Pancreas (tissue), 10 donors: Measurements from ENCODE around the gene BMP10. TPM values are rescaled to one million over a fixed set of nuclear protein-coding genes. Genes with fewer than 3 reads are reported as not detected.

Source experiments
- ATAC-seq, 4 donors: fragments of 200-7000 bp; cut with Tn5 transposase; one replicate each; pipeline versions ENCODE4 v1.8.0 to v1.9.1; 2020; ENCODE audit warnings: mild to moderate bottlenecking in 4 of 4, moderate library complexity in 4 of 4
- DNase-seq, 6 donors: peaks; one replicate each; pipeline ENCODE4 v3.0.0-alpha.2; 2020
- FAIRE-seq: peaks from 2 replicates; lab custom pipeline; 2012; peaks lifted over from hg19 to GRCh38; lab: Jason Lieb, UNC
- H3K27ac ChIP-seq, 4 donors: fragments of 200-600 bp; sonication (generic); 1 replicate in 3 of 4; 2 replicates in 1 of 4; pipeline versions ENCODE4 v1.5.0 to v1.8.0; 2020
- H3K27me3 ChIP-seq, 4 donors: fragments of 200-600 bp; one replicate each; pipeline ENCODE4 v1.8.0; 2021
- H3K36me3 ChIP-seq, 3 donors: fragments of 200-600 bp; sonication (generic) in 1 of 3; one replicate each; pipeline versions ENCODE4 v1.5.0 to v1.8.0; 2020 to 2021
- H3K4me1 ChIP-seq, 3 donors: fragments of 200-600 bp; one replicate each; pipeline ENCODE4 v1.8.0; 2021
- H3K4me3 ChIP-seq, 4 donors: fragments of 200-600 bp; sonication (generic) in 2 of 4; one replicate each; pipeline versions ENCODE4 v1.5.0 to v1.8.0; 2020 to 2021
- H3K9me3 ChIP-seq, 4 donors: fragments of 200-600 bp; one replicate each; pipeline ENCODE4 v1.8.0; 2021
- CTCF ChIP-seq, 4 donors: fragments of 200-600 bp; sonication (generic) in 3 of 4; IDR thresholded peaks; one replicate each; pipeline versions ENCODE4 v1.5.0 to v1.8.0; 2021; ENCODE audit warnings: antibody characterized with exemption in 4 of 4
- WGBS, 2 donors: extraction: QIAGEN DNeasy Blood & Tissue Kit; methylation state at CpG; one replicate each; pipeline ENCODE4 v1.1.7; 2013; 5-methylcytosine and 5-hydroxymethylcytosine counted together
- intact Hi-C, 3 donors: fragments of 100-400 bp; cut with DNase I; formaldehyde crosslinking; loops; one replicate each; pipeline versions ENCODE4 v1.11.1 to v1.14.2; 2022
- polyA plus RNA-seq, 2 donors: library from polyadenylated mRNA; stranded (reverse); fragments of 200-250 nt; gene quantifications; one replicate each; pipeline ENCODE4 v1.2.3, GENCODE V29; 2013
- total RNA-seq, 6 donors: library from RNA; stranded (reverse); fragmentation: NEBNext Ultra II Directional in 4 of 6; extraction: Animal tissue kit (Norgen Biotek cat#: 25700) in 4 of 6; gene quantifications; one replicate each; pipeline versions ENCODE4 v1.2.1 to v1.2.4, GENCODE V29; 2021 to 2023
- donor health status: healthy with polysubstance abuse.
- donor health status: DM: no; HTN: no; CAD: no; lungs with moderate emphysema.
- donor health status: DM: no; HTN: no; CAD: no.
- donor health status: control.
- donor health status: control.
- donor health status: Bipolar disorder and iron deficiency.
- donor health status: DM: yes; HTN: yes; CAD: no.
- donor health status: DM: no; HTN: no; CAD: no.
- donor health status: DM: no; HTN: no; CAD: no.
- donor health status: DM: yes; HTN: yes; CAD: no.

The BMP10 gene
- total and polyA plus RNA-seq, 8 donors = not detected

GRCh38 chr2:68839260-68839833 lies 31.9 kb downstream of the BMP10 start:
- FAIRE-seq = no peak
- Histone ChIP-seq H3K4me1 (peaks cover 0 to 4% (median 0%) of the 10 kb centered on the region in 3 donors), H3K4me3 (no peak overlapping the region), H3K36me3 (no peaks in the 10 kb centered on the region), H3K27ac (no peak overlapping the region), H3K27me3 (no peaks in the 10 kb centered on the region), H3K9me3 (no peaks in the 10 kb centered on the region)
- no peak for DNase-seq
- no peak for ATAC-seq
- intact Hi-C loops = no loop called here
- 94% methylated on average over 2 of the region's 2 CpGs for WGBS, 2 donors
- TF ChIP-seq CTCF (IDR thresholded peaks at IDR 0.05) = peak in 2 of 4 donors; percentile 20 to 22

- Histone ChIP-seq H3K9me3 (no peaks in the 10 kb centered on the region), H3K4me3 (no peak overlapping the region), H3K36me3 (no peaks in the 10 kb centered on the region), H3K4me1 (peaks cover 0 to 4% (median 0%) of the 10 kb centered on the region in 3 donors), H3K27me3 (no peaks in the 10 kb centered on the region), H3K27ac (no peak overlapping the region)
- 80 to 87% methylated on average over 10 of the region's 10 CpGs for WGBS, 2 donors
- DNase-seq = no peak
- intact Hi-C loops = no loop called here
- ATAC-seq = no peak
- no peak for TF ChIP-seq CTCF (IDR thresholded peaks at IDR 0.05)
- no peak for FAIRE-seq
Observed at GRCh38 chr2:68838641-68839040, 32.6 kb downstream of the BMP10 start.

- ATAC-seq (no peak), DNase-seq (no peak), FAIRE-seq (no peak)
- Histone ChIP-seq H3K27ac (no peak overlapping the region), H3K9me3 (no peaks in the 10 kb centered on the region), H3K36me3 (no peaks in the 10 kb centered on the region), H3K4me1 (peaks cover 0 to 4% (median 0%) of the 10 kb centered on the region in 3 donors), H3K4me3 (no peak overlapping the region), H3K27me3 (no peaks in the 10 kb centered on the region)
- 70 to 73% methylated on average over 3 of the region's 3 CpGs for WGBS, 2 donors
- no peak for TF ChIP-seq CTCF (IDR thresholded peaks at IDR 0.05)
- intact Hi-C loops = no loop called here
Observed at GRCh38 chr2:68837861-68838341, 33.3 kb downstream of the BMP10 start.

GRCh38 chr2:68837164-68837860 lies 33.9 kb downstream of the BMP10 start:
- ATAC-seq (peak; percentile 60 to 78 (median 66)), DNase-seq (peak; percentile 33 to 83 (median 56)), FAIRE-seq (no peak)
- Histone ChIP-seq H3K9me3 (no peaks in the 10 kb centered on the region), H3K27ac (no peak overlapping the region), H3K27me3 (no peaks in the 10 kb centered on the region), H3K4me3 (no peak overlapping the region), H3K36me3 (no peaks in the 10 kb centered on the region), H3K4me1 (peaks cover 0 to 4% (median 0%) of the 10 kb centered on the region in 3 donors)
- intact Hi-C loops = no loop called here
- 54% methylated on average over 15 of the region's 15 CpGs for WGBS, 2 donors
- peak; percentile 44 to 51 (median 46) for TF ChIP-seq CTCF (IDR thresholded peaks at IDR 0.05)

- ATAC-seq (peak in 1 of 4 donors; percentile 8), FAIRE-seq (no peak), DNase-seq (no peak)
- intact Hi-C loops = no loop called here
- H3K4me3 ChIP-seq = no peak overlapping the region
- no peak for TF ChIP-seq CTCF (IDR thresholded peaks at IDR 0.05)
- H3K27me3 ChIP-seq = no peaks in the 10 kb centered on the region
- no peak overlapping the region for H3K27ac ChIP-seq
- 82 to 85% methylated on average over 1 of the region's 1 CpG for WGBS, 2 donors
- H3K4me1 ChIP-seq = peaks cover 0 to 14% (median 0%) of the 10 kb centered on the region in 3 donors
- H3K36me3 ChIP-seq = no peaks in the 10 kb centered on the region
- H3K9me3 ChIP-seq = no peaks in the 10 kb centered on the region
Observed at GRCh38 chr2:68835621-68836020, 35.6 kb downstream of the BMP10 start.
